Testis (tissue), 2 donors: ENCODE results near the gene SPECC1L.
"Not testable (repeated sequence)": the region's sequence is repeated elsewhere in the genome, so short reads cannot be mapped to it uniquely, and the experiment has no call there.

Experiments
- CTCF ChIP-seq, 3 experiments: fragments of 450-650 bp in 2 of 3; fragments of 200-600 bp in 1 of 3; sonication (generic) in 1 of 3; IDR thresholded peaks; one replicate each; pipeline ENCODE4 v1.5.1; 2016 to 2019; ENCODE audit warnings: antibody characterized with exemption in 3 of 3, mild to moderate bottlenecking in 2 of 3, moderate library complexity in 1 of 3
- POLR2A ChIP-seq: fragments of 450-650 bp; IDR thresholded peaks from one replicate; pipeline ENCODE4 v1.6.1; 2017; ENCODE audit warnings: antibody characterized with exemption, mild to moderate bottlenecking, moderate library complexity

GRCh38 chr22:24266495-24266894 is 4.1 kb upstream of the SPECC1L start:
- TF ChIP-seq CTCF (IDR thresholded peaks at IDR 0.05); POLR2A: not testable (repeated sequence)
